Measurements from ENCODE around the gene KRT5. TPM values are rescaled to one million over a fixed set of nuclear protein-coding genes. Genes with fewer than 3 reads are reported as not detected.

Gene KRT5
- total RNA-seq, 4 donors from 2014 or later, result 0.94 to 9.9 (median 5.9) TPM; not detected in 1

DNA sequence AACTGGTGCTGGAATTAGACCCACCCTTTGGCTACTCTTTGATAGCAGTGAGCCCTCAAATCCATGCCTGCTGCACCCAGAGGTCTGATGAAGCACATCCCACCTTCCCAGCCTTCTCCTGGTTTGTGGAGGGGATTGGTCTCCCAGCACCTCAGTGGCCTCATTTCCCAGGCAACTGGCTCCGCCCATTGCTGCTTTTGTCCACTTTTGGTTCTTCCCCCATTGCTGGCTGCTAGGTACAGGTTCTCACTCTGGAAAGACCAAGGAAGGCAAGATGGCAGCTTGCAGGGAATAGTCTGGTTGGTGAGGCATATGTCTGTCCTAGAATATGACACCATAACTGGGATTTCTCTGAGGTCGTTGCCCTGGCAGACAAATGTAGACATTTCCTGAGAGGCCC is 10.2 kb upstream of the KRT5 start:
- TF ChIP-seq CTCF (IDR thresholded peaks at IDR 0.05), result no peak
- no peak for TF ChIP-seq POLR2A (IDR thresholded peaks at IDR 0.05)
- peak in 1 of 3 donors; percentile 7 for DNase-seq
- no peaks in the 10 kb centered on the region for H3K4me1 ChIP-seq

GRCh38 chr12:52529846-52530245 is 9.7 kb upstream of the KRT5 start:
- Histone ChIP-seq H3K4me1 (no peaks in the 10 kb centered on the region), H3K4me3 (no peak overlapping the region), H3K9me3 (no peaks in the 10 kb centered on the region), H3K27ac (no peak overlapping the region), H3K27me3 (no peaks in the 10 kb centered on the region), H3K36me3 (no peaks in the 10 kb centered on the region)
- peak in 1 of 3 donors; percentile 19 for DNase-seq
- no peak for TF ChIP-seq POLR2A (IDR thresholded peaks at IDR 0.05)
- TF ChIP-seq CTCF (IDR thresholded peaks at IDR 0.05), result no peak

More for the DNA sequence above, 10.2 kb upstream of the KRT5 start:
- Histone ChIP-seq H3K27ac (no peak overlapping the region), H3K4me3 (no peak overlapping the region), H3K9me3 (no peaks in the 10 kb centered on the region), H3K27me3 (no peaks in the 10 kb centered on the region), H3K36me3 (no peaks in the 10 kb centered on the region)

- TF ChIP-seq CTCF (IDR thresholded peaks at IDR 0.05), result no peak
- no peak for TF ChIP-seq POLR2A (IDR thresholded peaks at IDR 0.05)
- Histone ChIP-seq H3K4me3 (no peak overlapping the region), H3K27ac (no peak overlapping the region)
Observed at GRCh38 chr12:52529417-52529816, 9.2 kb upstream of the KRT5 start.

GRCh38 chr12:52528641-52529143 is 8.5 kb upstream of the KRT5 start:
- no peaks in the 10 kb centered on the region for H3K9me3 ChIP-seq
- peak in 1 of 3 donors; percentile 37 for DNase-seq
- H3K4me1 ChIP-seq, result no peaks in the 10 kb centered on the region
- no peak overlapping the region for H3K4me3 ChIP-seq
- no peak for TF ChIP-seq CTCF (IDR thresholded peaks at IDR 0.05)
- TF ChIP-seq POLR2A (IDR thresholded peaks at IDR 0.05), result no peak
- no peaks in the 10 kb centered on the region for H3K36me3 ChIP-seq
- no peak overlapping the region for H3K27ac ChIP-seq
- no peaks in the 10 kb centered on the region for H3K27me3 ChIP-seq

More at GRCh38 chr12:52529417-52529816, 9.2 kb upstream of the KRT5 start:
- no peaks in the 10 kb centered on the region for H3K4me1 ChIP-seq
- peak in 1 of 3 donors; percentile 17 for DNase-seq
- no peaks in the 10 kb centered on the region for H3K9me3 ChIP-seq
- H3K27me3 ChIP-seq, result no peaks in the 10 kb centered on the region
- H3K36me3 ChIP-seq, result no peaks in the 10 kb centered on the region

DNA sequence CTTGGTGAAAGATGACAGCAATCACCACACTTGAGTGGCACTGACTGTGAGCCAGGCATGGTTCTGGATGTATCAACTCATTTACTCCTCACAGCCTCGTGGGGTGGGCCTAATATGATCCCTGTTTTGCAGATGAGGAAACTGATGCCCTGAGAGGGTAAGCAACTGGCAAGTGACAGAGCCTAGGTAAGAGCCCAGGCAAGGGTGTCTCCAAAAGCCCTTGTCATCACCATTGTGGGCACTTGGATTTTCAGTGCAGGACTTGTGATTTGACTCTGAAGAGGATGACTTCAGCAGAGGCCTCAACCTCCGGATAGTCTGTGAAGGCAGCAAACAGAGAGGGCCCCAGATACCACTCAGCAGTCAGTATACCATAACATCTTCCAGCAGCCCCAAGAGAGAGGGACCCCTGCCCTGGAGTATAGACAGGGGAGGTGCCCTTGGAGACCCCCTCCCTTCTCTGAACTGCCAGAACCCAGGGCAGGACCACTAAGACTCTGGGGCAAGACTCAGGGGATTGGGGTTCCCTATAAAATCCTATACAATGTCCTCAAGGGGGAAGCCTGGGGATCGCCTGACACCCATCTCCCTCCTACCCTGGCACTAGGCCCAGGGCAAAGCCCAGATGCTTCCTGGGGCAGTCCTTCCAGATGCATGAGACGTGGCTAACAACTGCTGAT is 7.1 kb upstream of the KRT5 start:
- H3K36me3 ChIP-seq, result no peaks in the 10 kb centered on the region
- peak in 1 of 3 donors; percentile 19 for DNase-seq
- no peak overlapping the region for H3K27ac ChIP-seq
- TF ChIP-seq POLR2A (IDR thresholded peaks at IDR 0.05), result no peak
- TF ChIP-seq CTCF (IDR thresholded peaks at IDR 0.05), result no peak
- no peaks in the 10 kb centered on the region for H3K27me3 ChIP-seq
- no peaks in the 10 kb centered on the region for H3K9me3 ChIP-seq
- H3K4me3 ChIP-seq, result no peak overlapping the region
- H3K4me1 ChIP-seq, result no peaks in the 10 kb centered on the region

Measured in Peyer's patch (tissue), 4 donors.